PC-9 (cell line): ENCODE results near the gene TMOD1. TPM values are rescaled to one million over a fixed set of nuclear protein-coding genes. Genes with fewer than 3 reads are reported as not detected.
"Not testable (repeated sequence)": the region's sequence is repeated elsewhere in the genome, so short reads cannot be mapped to it uniquely, and the experiment has no call there.

Experiments
- BruUV-seq: library from RNA; stranded (reverse); fragments of 400-500 nt; replicated peaks from 2 replicates; lab custom pipeline; 2021; lab: Mats Ljungman, UMichigan
- CTCF ChIA-PET: fragments of 300-600 bp; sonication (Branson Sonifier 250); formaldehyde crosslinking; loops from one replicate; lab custom pipeline; 2022; ENCODE audit warnings: antibody characterized with exemption; lab: Charles Lee
- POLR2A ChIA-PET: fragments of 300-600 bp; sonication (Branson Sonifier 250); formaldehyde crosslinking; loops from one replicate; lab custom pipeline; 2022; ENCODE audit warnings: antibody characterized with exemption; ENCODE audit not compliant: unreplicated experiment; lab: Charles Lee
- DNase-seq, 2 experiments: peaks; one replicate each; pipeline versions ENCODE4 v3.0.0 to v3.0.0-alpha.2; 2015 to 2022; ENCODE audit warnings: mixed read lengths in 1 of 2
- H2AFZ ChIP-seq: fragments of 200-600 bp; sonication (generic); 2 replicates; pipeline ENCODE4 v1.8.1; 2017; ENCODE audit warnings: antibody characterized with exemption
- H3F3A ChIP-seq: fragments of 200-600 bp; sonication (generic); 2 replicates; pipeline ENCODE4 v1.8.1; 2017; ENCODE audit warnings: antibody characterized with exemption, mild to moderate bottlenecking, low read depth; ENCODE audit not compliant: insufficient read depth
- H3K27ac ChIP-seq: fragments of 200-600 bp; sonication (generic); 2 replicates; pipeline ENCODE4 v1.6.1; 2016; ENCODE audit warnings: mixed run types
- H3K27me3 ChIP-seq: fragments of 200-600 bp; sonication (generic); 2 replicates; pipeline ENCODE4 v1.6.1; 2016; ENCODE audit warnings: low read depth, mixed run types; ENCODE audit not compliant: insufficient read depth
- H3K36me3 ChIP-seq: fragments of 200-600 bp; sonication (generic); 2 replicates; pipeline ENCODE4 v1.6.1; 2016; ENCODE audit warnings: low read depth, mixed run types
- H3K4me1 ChIP-seq: fragments of 200-600 bp; sonication (generic); replicated peaks from 2 replicates; pipeline ENCODE4 v1.6.1; 2016; ENCODE audit warnings: mixed run types; ENCODE audit not compliant: insufficient read depth
- H3K4me2 ChIP-seq: fragments of 200-600 bp; sonication (generic); 2 replicates; pipeline ENCODE4 v1.6.1; 2017; ENCODE audit warnings: mixed run types
- H3K4me3 ChIP-seq: fragments of 200-600 bp; sonication (generic); 2 replicates; pipeline ENCODE4 v1.6.1; 2016; ENCODE audit warnings: mixed run types
- H3K79me2 ChIP-seq: fragments of 200-600 bp; sonication (generic); 2 replicates; pipeline ENCODE4 v1.6.1; 2017; ENCODE audit warnings: low read depth, mixed run types
- H3K9me2 ChIP-seq: fragments of 200-600 bp; sonication (generic); 2 replicates; pipeline ENCODE4 v1.8.1; 2017; ENCODE audit warnings: mild to moderate bottlenecking; ENCODE audit not compliant: insufficient read depth
- H3K9me3 ChIP-seq: fragments of 200-600 bp; sonication (generic); 2 replicates; pipeline ENCODE4 v1.8.1; 2016; ENCODE audit warnings: low read depth; ENCODE audit not compliant: insufficient read depth
- H4K20me1 ChIP-seq: fragments of 200-600 bp; sonication (generic); 2 replicates; pipeline ENCODE4 v1.8.1; 2017; ENCODE audit not compliant: insufficient read depth
- EZH2 ChIP-seq: fragments of 200-600 bp; sonication (generic); IDR thresholded peaks from 2 replicates; pipeline ENCODE4 v1.8.0; 2017; ENCODE audit warnings: antibody characterized with exemption, low read depth
- intact Hi-C: fragments of 100-400 bp; cut with micrococcal nuclease; formaldehyde crosslinking; loops from one replicate; pipeline ENCODE4 v1.10.0; 2022; ENCODE audit not compliant: unreplicated experiment
- total RNA-seq: library from RNA; stranded (reverse); gene quantifications from 2 replicates; pipeline ENCODE4 v1.2.3, GENCODE V29; 2021
- TF ChIP-seq, protein P1 (sequence below): fragments of 200-600 bp; sonication (generic); conservative IDR thresholded peaks from 2 replicates; pipeline ENCODE4 v1.6.1; 2017; ENCODE audit warnings: mixed run types, antibody characterized with exemption, mild to moderate bottlenecking, moderate library complexity

TMOD1 gene
- total RNA-seq, 1 experiment from 2014 or later: 6.8 TPM

DNA sequence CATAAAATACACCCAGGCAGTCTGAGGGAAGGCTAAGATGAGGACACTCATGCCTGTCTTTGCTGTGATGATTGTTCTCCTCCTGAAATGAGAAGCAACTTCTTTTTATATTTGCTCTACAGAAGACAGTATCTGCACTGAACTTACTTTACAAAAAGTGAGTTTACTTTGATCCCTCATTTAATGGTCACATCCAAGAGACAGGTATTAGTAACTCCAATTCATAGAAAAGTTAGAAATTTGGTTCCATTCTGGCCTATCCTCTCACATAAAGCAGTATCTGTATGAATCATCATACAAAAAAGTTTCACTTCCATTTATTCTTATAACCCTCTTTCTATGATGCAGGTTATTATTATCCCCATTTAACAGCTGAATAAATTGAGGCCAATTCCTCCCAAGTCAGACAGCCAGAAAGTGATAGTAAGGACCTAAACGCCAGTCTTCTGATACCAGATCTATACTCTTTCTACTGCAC, 116.5 kb downstream of the TMOD1 start:
- no peaks in the 10 kb centered on the region for H3K4me1 ChIP-seq
- intact Hi-C loops: loop anchor here (5.0 kb wide), 2 partner anchors 206 to 761 kb away; partner anchors contain the start of gene TDRD7
- H3F3A ChIP-seq: 0 out of 2 replicates have a peak, but pooled peaks cover 5% of the 10 kb centered on the region
- POLR2A ChIA-PET: no interaction called here
- H3K4me2 ChIP-seq: no peak overlapping the region
- DNase-seq: no peak
- H4K20me1 ChIP-seq: no peaks in the 10 kb centered on the region
- no peaks in the 10 kb centered on the region for H3K9me3 ChIP-seq
- no peak overlapping the region for H3K27ac ChIP-seq
- H3K36me3 ChIP-seq: no peaks in the 10 kb centered on the region
- H3K4me3 ChIP-seq: no peak overlapping the region
- TF ChIP-seq, protein P1, sequence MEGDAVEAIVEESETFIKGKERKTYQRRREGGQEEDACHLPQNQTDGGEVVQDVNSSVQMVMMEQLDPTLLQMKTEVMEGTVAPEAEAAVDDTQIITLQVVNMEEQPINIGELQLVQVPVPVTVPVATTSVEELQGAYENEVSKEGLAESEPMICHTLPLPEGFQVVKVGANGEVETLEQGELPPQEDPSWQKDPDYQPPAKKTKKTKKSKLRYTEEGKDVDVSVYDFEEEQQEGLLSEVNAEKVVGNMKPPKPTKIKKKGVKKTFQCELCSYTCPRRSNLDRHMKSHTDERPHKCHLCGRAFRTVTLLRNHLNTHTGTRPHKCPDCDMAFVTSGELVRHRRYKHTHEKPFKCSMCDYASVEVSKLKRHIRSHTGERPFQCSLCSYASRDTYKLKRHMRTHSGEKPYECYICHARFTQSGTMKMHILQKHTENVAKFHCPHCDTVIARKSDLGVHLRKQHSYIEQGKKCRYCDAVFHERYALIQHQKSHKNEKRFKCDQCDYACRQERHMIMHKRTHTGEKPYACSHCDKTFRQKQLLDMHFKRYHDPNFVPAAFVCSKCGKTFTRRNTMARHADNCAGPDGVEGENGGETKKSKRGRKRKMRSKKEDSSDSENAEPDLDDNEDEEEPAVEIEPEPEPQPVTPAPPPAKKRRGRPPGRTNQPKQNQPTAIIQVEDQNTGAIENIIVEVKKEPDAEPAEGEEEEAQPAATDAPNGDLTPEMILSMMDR: no peak
- no peak for TF ChIP-seq EZH2
- no peaks in the 10 kb centered on the region for H3K79me2 ChIP-seq
- H3K27me3 ChIP-seq: no peaks in the 10 kb centered on the region
- no TSS peak for BruUV-seq
- no peaks in the 10 kb centered on the region for H3K9me2 ChIP-seq
- no peak overlapping the region for H2AFZ ChIP-seq
- CTCF ChIA-PET: no interaction called here

GRCh38 chr9:97620063-97620462, 118.6 kb downstream of the TMOD1 start:
- BruUV-seq, H3K27me3 ChIP-seq, H3K79me2 ChIP-seq, H3K4me2 ChIP-seq, H3K9me3 ChIP-seq, H3K4me3 ChIP-seq, H3K9me2 ChIP-seq, intact Hi-C loops, CTCF ChIA-PET, H3K27ac ChIP-seq, H3K4me1 ChIP-seq, DNase-seq, H2AFZ ChIP-seq, H3K36me3 ChIP-seq, POLR2A ChIA-PET, H3F3A ChIP-seq, H4K20me1 ChIP-seq: not testable (repeated sequence)

DNA sequence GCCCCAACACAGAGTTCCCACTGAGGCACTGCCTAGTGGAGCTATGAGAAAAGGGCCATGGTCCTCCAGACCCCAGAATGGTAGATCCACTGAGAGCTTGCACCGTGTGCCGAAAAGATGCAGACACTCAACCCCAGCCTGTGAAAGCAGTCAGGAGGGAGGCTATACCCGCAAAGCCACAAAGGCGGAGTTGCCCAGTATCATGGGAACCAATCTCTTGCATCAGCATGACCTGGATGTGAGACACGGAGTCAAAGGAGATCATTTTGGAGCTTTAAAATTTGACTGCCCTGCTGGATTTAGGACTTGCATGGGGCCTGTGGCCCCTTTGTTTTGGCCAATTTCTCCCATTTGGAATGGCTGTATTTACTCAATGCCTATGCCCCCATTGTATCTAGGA, 121.0 kb downstream of the TMOD1 start:
- H3K27me3 ChIP-seq, H3K4me3 ChIP-seq, H3K9me3 ChIP-seq, H3K36me3 ChIP-seq, H3K4me2 ChIP-seq, H3K9me2 ChIP-seq, H4K20me1 ChIP-seq, H3F3A ChIP-seq, H3K79me2 ChIP-seq, H3K4me1 ChIP-seq, H3K27ac ChIP-seq, POLR2A ChIA-PET, H2AFZ ChIP-seq, DNase-seq, CTCF ChIA-PET, intact Hi-C loops, BruUV-seq: not testable (repeated sequence)

- POLR2A ChIA-PET: no interaction called here
- CTCF ChIA-PET: no interaction called here
- TF ChIP-seq, protein P1: no peak
- no peak for TF ChIP-seq EZH2
- no peaks in the 10 kb centered on the region for H3K9me3 ChIP-seq
- H3K4me3 ChIP-seq: no peak overlapping the region
- no peaks in the 10 kb centered on the region for H3F3A ChIP-seq
- H3K36me3 ChIP-seq: peaks cover 8% of the 10 kb centered on the region; the same call in 1 of the 2 replicates
- intact Hi-C loops: no loop called here
- H2AFZ ChIP-seq: no peak overlapping the region
- peaks cover 17% of the 10 kb centered on the region for H3K79me2 ChIP-seq
- BruUV-seq: no TSS peak
- no peaks in the 10 kb centered on the region for H3K4me1 ChIP-seq
- DNase-seq: no peak
- no peaks in the 10 kb centered on the region for H3K9me2 ChIP-seq
- H3K27me3 ChIP-seq: no peaks in the 10 kb centered on the region
- no peak overlapping the region for H3K4me2 ChIP-seq
- no peak overlapping the region for H3K27ac ChIP-seq
- no peaks in the 10 kb centered on the region for H4K20me1 ChIP-seq
Observed at GRCh38 chr9:97623946-97624345, 122.5 kb downstream of the TMOD1 start.
